K562 (cell line): ENCODE results near the gene TOR1AIP1. TPM values are rescaled to one million over a fixed set of nuclear protein-coding genes. Genes with fewer than 3 reads are reported as not detected.

ENCODE experiments used
- ATF1 ChIP-seq, 2 experiments: fragments of 450-650 bp in 1 of 2; IDR thresholded peaks; 2 replicates each; pipeline ENCODE4 v1.6.1; 2016; ENCODE audit warnings: missing compliant biosample characterization in 1 of 2, missing genetic modification characterization in 1 of 2
- BHLHE40 ChIP-seq: IDR thresholded peaks from 2 replicates; pipeline ENCODE4 v1.6.1; 2011; ENCODE audit warnings: low read length, improper control_type of control experiment
- CHD1 ChIP-seq: fragments of 200-600 bp; sonication (generic); IDR thresholded peaks from one replicate; pipeline ENCODE4 v1.6.1; 2012; ENCODE audit warnings: mild to moderate bottlenecking, moderate library complexity, low read length, inconsistent platforms
- E2F6 ChIP-seq, 2 experiments: IDR thresholded peaks; 2 replicates each; pipeline ENCODE4 v1.6.1; 2011; ENCODE audit warnings: borderline replicate concordance in 1 of 2, control low read depth in 1 of 2, low read depth in 1 of 2, low read length in 1 of 2, mild to moderate bottlenecking in 1 of 2, mixed read lengths in 1 of 2, moderate library complexity in 1 of 2; ENCODE audit not compliant: insufficient read depth in 1 of 2, insufficient read length in 1 of 2, poor library complexity in 1 of 2, severe bottlenecking in 1 of 2; ENCODE audit errors: extremely low read depth in 1 of 2
- EHMT2 ChIP-seq: fragments of 450-650 bp; IDR thresholded peaks from 2 replicates; pipeline ENCODE4 v1.6.1; 2018; ENCODE audit warnings: antibody characterized with exemption
- FOXA1 ChIP-seq: fragments of 450-650 bp; IDR thresholded peaks from 2 replicates; pipeline ENCODE4 v1.6.1; 2016; ENCODE audit warnings: mild to moderate bottlenecking, borderline replicate concordance
- GTF2F1 ChIP-seq: IDR thresholded peaks from 2 replicates; pipeline ENCODE4 v1.6.1; 2011; ENCODE audit warnings: low read depth, low read length, improper control_type of control experiment
- HDAC8 ChIP-seq: fragments of 450-650 bp; IDR thresholded peaks from 2 replicates; pipeline ENCODE4 v1.6.1; 2016; ENCODE audit warnings: mild to moderate bottlenecking, missing genetic modification characterization, moderate library complexity, missing compliant biosample characterization
- ID3 ChIP-seq, 2 experiments: fragments of 250-450 bp in 1 of 2; fragments of 450-650 bp in 1 of 2; sonication (Bioruptor Pico) in 1 of 2; IDR thresholded peaks; 2 replicates each; pipeline versions ENCODE4 v1.6.1 to v1.8.0; 2016 to 2021; ENCODE audit warnings: mild to moderate bottlenecking in 2 of 2, moderate library complexity in 2 of 2, missing compliant biosample characterization in 1 of 2, missing genetic modification characterization in 1 of 2
- LEF1 ChIP-seq: fragments of 450-650 bp; IDR thresholded peaks from 2 replicates; pipeline ENCODE4 v1.6.1; 2016; ENCODE audit warnings: mild to moderate bottlenecking
- NFE2 ChIP-seq: IDR thresholded peaks from 2 replicates; pipeline ENCODE4 v1.6.1; 2014; ENCODE audit warnings: antibody characterized with exemption, low read depth
- NFE2L1 ChIP-seq: fragments of 450-650 bp; IDR thresholded peaks from 2 replicates; pipeline ENCODE4 v1.6.1; 2016; ENCODE audit warnings: missing genetic modification characterization, low read depth, mild to moderate bottlenecking, missing compliant biosample characterization, moderate library complexity, borderline replicate concordance
- NFIC ChIP-seq: fragments of 450-650 bp; IDR thresholded peaks from 2 replicates; pipeline ENCODE4 v1.6.1; 2017; ENCODE audit warnings: mild to moderate bottlenecking, inconsistent platforms
- NR1H2 ChIP-seq: sonication (generic); formaldehyde crosslinking; IDR thresholded peaks from 2 replicates; pipeline ENCODE4 v1.4.0; 2020; ENCODE audit warnings: mild to moderate bottlenecking, missing genetic modification reagents
- NR2C1 ChIP-seq, 2 experiments: fragments of 450-650 bp; IDR thresholded peaks; 2 replicates each; pipeline ENCODE4 v1.6.1; 2017; ENCODE audit warnings: mild to moderate bottlenecking in 2 of 2, antibody characterized with exemption in 1 of 2, inconsistent platforms in 1 of 2, missing compliant biosample characterization in 1 of 2, missing genetic modification characterization in 1 of 2
- NR2F6 ChIP-seq: fragments of 450-650 bp; formaldehyde crosslinking; IDR thresholded peaks from 2 replicates; pipeline ENCODE4 v1.4.0; 2020; ENCODE audit warnings: mild to moderate bottlenecking
- RBM39 ChIP-seq: fragments of 200-400 bp; formaldehyde crosslinking; optimal IDR thresholded peaks from 2 replicates; pipeline ENCODE3; 2018; ENCODE audit warnings: low read depth, low read length
- SIN3B ChIP-seq: fragments of 450-650 bp; IDR thresholded peaks from 2 replicates; pipeline ENCODE4 v1.6.1; 2017; ENCODE audit warnings: low read depth, mild to moderate bottlenecking, moderate library complexity
- SREBF1 ChIP-seq: fragments of 150-350 bp; IDR thresholded peaks from 2 replicates; pipeline ENCODE4 v1.6.1; 2014; ENCODE audit warnings: antibody characterized with exemption, low read depth, low read length, borderline replicate concordance
- TEAD2 ChIP-seq: fragments of 450-650 bp; IDR thresholded peaks from 2 replicates; pipeline ENCODE4 v1.6.1; 2016; ENCODE audit warnings: missing genetic modification characterization, control low read depth, missing compliant biosample characterization
- TFAM ChIP-seq: fragments of 250-450 bp; sonication (Bioruptor Pico); conservative IDR thresholded peaks from 2 replicates; pipeline ENCODE4 v1.5.0; 2021; ENCODE audit warnings: mild to moderate bottlenecking, moderate library complexity
- XRCC3 ChIP-seq: fragments of 450-650 bp; IDR thresholded peaks from 2 replicates; pipeline ENCODE4 v1.6.1; 2017; ENCODE audit warnings: mild to moderate bottlenecking, moderate library complexity
- ZC3H8 ChIP-seq: fragments of 450-650 bp; IDR thresholded peaks from 2 replicates; pipeline ENCODE4 v1.6.1; 2017
- ZKSCAN8 ChIP-seq: fragments of 200-800 bp; sonication (Bioruptor generic); IDR thresholded peaks from 2 replicates; pipeline ENCODE4 v1.6.1; 2016; ENCODE audit warnings: missing genetic modification characterization, missing compliant biosample characterization
- ZNF282 ChIP-seq: sonication (generic); formaldehyde crosslinking; IDR thresholded peaks from 2 replicates; pipeline ENCODE4 v1.8.1; 2023; ENCODE audit warnings: missing genetic modification reagents
- ZNF444 ChIP-seq: fragments of 250-450 bp; sonication (Bioruptor Pico); IDR thresholded peaks from 2 replicates; pipeline ENCODE4 v1.4.0; 2020; ENCODE audit warnings: mild to moderate bottlenecking, moderate library complexity
- ZNF766 ChIP-seq: fragments of 200-800 bp; sonication (Bioruptor generic); conservative IDR thresholded peaks from 2 replicates; pipeline ENCODE4 v1.6.1; 2016; ENCODE audit warnings: missing genetic modification characterization, missing compliant biosample characterization
- polyA plus RNA-seq, 8 experiments: library from polyadenylated mRNA; depleted of rRNA in 4 of 8; stranded (reverse) in 5 of 8; unstranded in 3 of 8; fragments of >200 nt; fragmentation: Nextera tagmentation in 2 of 8; fragmentation: Illumina TruSeq in 1 of 8; extraction: Ambion mirVana in 2 of 8; extraction: Trizol in 1 of 8; gene quantifications; 2 replicates each; pipeline versions ENCODE4 v1.2.1 to v1.2.3, GENCODE V29; 2011 to 2014; ENCODE audit warnings: inconsistent platforms in 1 of 8, missing spikeins in 1 of 8
- total RNA-seq, 7 experiments: library from RNA; depleted of rRNA in 6 of 7; stranded (reverse); fragments of >200 nt in 6 of 7; fragmentation: Illumina TruSeq in 2 of 7; extraction: Trizol in 2 of 7; gene quantifications; 2 replicates each; pipeline versions ENCODE4 v1.2.1 to v1.2.3, GENCODE V29; 2011 to 2021; ENCODE audit warnings: low replicate concordance in 1 of 7

TOR1AIP1 gene
- total and polyA plus RNA-seq, 9 of the 15 experiments (the other 6 are each of a cell fraction or from before 2014, with no cell fraction given): 18.1 to 46.9 (median 35.5) TPM

GRCh38 chr1:179954493-179955286 is 72.6 kb downstream of the TOR1AIP1 start, which contains the start of gene CEP350 (continued):
- TF ChIP-seq NFE2L1: no peak
- peak; percentile 91 for TF ChIP-seq ZNF766 (CRISPR knock-in tag)
- TF ChIP-seq RBM39: no peak
- TF ChIP-seq GTF2F1: peak; percentile 56; the same call in 1 of the 2 replicates
- no peak for TF ChIP-seq ZNF444 (CRISPR knock-in tag)
- no peak for TF ChIP-seq ATF1 (CRISPR knock-in tag; IDR thresholded peaks at IDR 0.05)
- TF ChIP-seq ATF1 (tag; IDR thresholded peaks at IDR 0.05): peak; percentile 95
- TF ChIP-seq SREBF1: no peak
- TF ChIP-seq NR2C1 (IDR thresholded peaks at IDR 0.05): peak; percentile 84
- peak; percentile 64; the same call in 1 of the 2 replicates for TF ChIP-seq NR2C1 (tag; IDR thresholded peaks at IDR 0.05)
- TF ChIP-seq ZNF282 (CRISPR knock-in tag): no peak
- TF ChIP-seq E2F6 (IDR thresholded peaks at IDR 0.05; ENCODE audit: borderline replicate concordance in 1 of 2, extremely low read depth in 1 of 2, insufficient read depth in 1 of 2, insufficient read length in 1 of 2, low read depth in 1 of 2, low read length in 1 of 2, poor library complexity in 1 of 2, severe bottlenecking in 1 of 2): peak; percentile 46 to 71
- TF ChIP-seq TFAM (CRISPR knock-in tag): no peak
- TF ChIP-seq NR1H2: peak; percentile 95; the same call in 1 of the 2 replicates
- TF ChIP-seq XRCC3: no peak
- peak; percentile 76; the same call in 1 of the 2 replicates for TF ChIP-seq SIN3B
- TF ChIP-seq CHD1: peak; percentile 91
- no peak for TF ChIP-seq NR2F6 (CRISPR knock-in tag)
- TF ChIP-seq ZC3H8: no peak
- no peak for TF ChIP-seq HDAC8 (tag)
- no peak for TF ChIP-seq FOXA1
- TF ChIP-seq ID3 (CRISPR knock-in tag; IDR thresholded peaks at IDR 0.05): no peak
- TF ChIP-seq ID3 (tag; IDR thresholded peaks at IDR 0.05): peak; percentile 70; the same call in 1 of the 2 replicates
- TF ChIP-seq TEAD2 (tag): no peak
- TF ChIP-seq NFIC: peak; percentile 68
- no peak for TF ChIP-seq NFE2
- no peak for TF ChIP-seq ZKSCAN8
- peak; percentile 54; the same call in 1 of the 2 replicates for TF ChIP-seq BHLHE40
- TF ChIP-seq EHMT2: no peak
- no peak for TF ChIP-seq LEF1
